ENCODE data around the gene BCL6B. TPM values are rescaled to one million over a fixed set of nuclear protein-coding genes. Genes with fewer than 3 reads are reported as not detected.

The BCL6B gene
- total RNA-seq, 1 experiment from 2014 or later: 11.4 TPM

- no peak overlapping the region for H3K27ac Mint-ChIP-seq
These were observed 4.5 kb downstream of the BCL6B start for GRCh38 chr17:7027335-7027734.

GRCh38 chr17:7029096-7029495 is 6.2 kb downstream of the BCL6B start:
- Mint-ChIP-seq H3K4me1 (peaks cover 8% of the 10 kb centered on the region; the same call in 1 of the 2 replicates), H3K36me3 (peaks cover 26% of the 10 kb centered on the region), H3K27ac (no peak overlapping the region), H3K9me3 (no peaks in the 10 kb centered on the region), H3K4me3 (no peak overlapping the region), H3K27me3 (ENCODE audit: low read depth) (peaks cover 21% of the 10 kb centered on the region)
- CTCF ChIA-PET: interaction anchor here (0.6 kb wide), 1 partner anchor 23 kb away, joined by 3 read pairs; no protein-coding TSS in a partner anchor
- POLR2A ChIA-PET: no interaction called here
- ATAC-seq: no peak
- no peak for TF ChIP-seq TEAD4 (CRISPR knock-in tag; IDR thresholded peaks at IDR 0.05)
- no peak for TF ChIP-seq ATF3 (CRISPR knock-in tag; conservative IDR thresholded peaks at IDR 0.05)
- TF ChIP-seq ERG (CRISPR knock-in tag; IDR thresholded peaks at IDR 0.05): no peak
- no peak for TF ChIP-seq RELA (CRISPR knock-in tag; IDR thresholded peaks at IDR 0.05; ENCODE audit: borderline replicate concordance)
- TF ChIP-seq GRHL2 (CRISPR knock-in tag; IDR thresholded peaks at IDR 0.05; ENCODE audit: insufficient replicate concordance, severe bottlenecking): no peak
- no peak for TF ChIP-seq ZNF232 (CRISPR knock-in tag; IDR thresholded peaks at IDR 0.05)
- TF ChIP-seq NR3C1 (CRISPR knock-in tag; conservative IDR thresholded peaks at IDR 0.05; ENCODE audit: low read depth): no peak
- no peak for TF ChIP-seq MXD4 (CRISPR knock-in tag; IDR thresholded peaks at IDR 0.05; ENCODE audit: borderline replicate concordance)
- TF ChIP-seq ETV6 (CRISPR knock-in tag; IDR thresholded peaks at IDR 0.05): no peak
- TF ChIP-seq HMGXB4 (CRISPR knock-in tag; IDR thresholded peaks at IDR 0.05): no peak
- no peak for TF ChIP-seq JAZF1 (CRISPR knock-in tag; IDR thresholded peaks at IDR 0.05)
- no peak for TF ChIP-seq FOXJ3 (CRISPR knock-in tag; IDR thresholded peaks at IDR 0.05; ENCODE audit: borderline replicate concordance)
- no peak for TF ChIP-seq ESRRA (CRISPR knock-in tag; IDR thresholded peaks at IDR 0.05; ENCODE audit: borderline replicate concordance)
- TF ChIP-seq NFE2L1 (CRISPR knock-in tag; IDR thresholded peaks at IDR 0.05): no peak
- no peak for TF ChIP-seq MLX (CRISPR knock-in tag; IDR thresholded peaks at IDR 0.05)
- DNase-seq (ENCODE audit: low spot score): no peak

More at GRCh38 chr17:7027335-7027734, 4.5 kb downstream of the BCL6B start:
- Mint-ChIP-seq H3K4me3 (no peak overlapping the region), H3K27me3 (ENCODE audit: low read depth) (peaks cover 31% of the 10 kb centered on the region), H3K36me3 (peaks cover 26% of the 10 kb centered on the region), H3K9me3 (no peaks in the 10 kb centered on the region), H3K4me1 (peaks cover 18% of the 10 kb centered on the region; the same call in 1 of the 2 replicates)
- POLR2A ChIA-PET: interaction anchor here (1.1 kb wide), 1 partner anchor 9 kb away, joined by 3 read pairs; the partner anchor contains the start of gene SLC16A13
- no peak for TF ChIP-seq KAT7 (CRISPR knock-in tag; IDR thresholded peaks at IDR 0.05; ENCODE audit: borderline replicate concordance)
- TF ChIP-seq CREB1 (CRISPR knock-in tag; IDR thresholded peaks at IDR 0.05): no peak
- no peak for TF ChIP-seq ZBTB21 (CRISPR knock-in tag; IDR thresholded peaks at IDR 0.05; ENCODE audit: borderline replicate concordance)
- no peak for TF ChIP-seq PREB (CRISPR knock-in tag; IDR thresholded peaks at IDR 0.05; ENCODE audit: borderline replicate concordance)
- no peak for TF ChIP-seq NR2C2 (CRISPR knock-in tag; IDR thresholded peaks at IDR 0.05)
- TF ChIP-seq MAX (CRISPR knock-in tag; IDR thresholded peaks at IDR 0.05): no peak
- no peak for TF ChIP-seq TEAD4 (CRISPR knock-in tag; IDR thresholded peaks at IDR 0.05)
- TF ChIP-seq ATF6 (CRISPR knock-in tag; IDR thresholded peaks at IDR 0.05): no peak
- TF ChIP-seq ZNF138 (CRISPR knock-in tag; conservative IDR thresholded peaks at IDR 0.05): no peak
- TF ChIP-seq SMAD4 (CRISPR knock-in tag; IDR thresholded peaks at IDR 0.05): no peak
- no peak for TF ChIP-seq SMAD3 (CRISPR knock-in tag; IDR thresholded peaks at IDR 0.05; ENCODE audit: borderline replicate concordance)
- ATAC-seq (no peak), DNase-seq (ENCODE audit: low spot score) (no peak)
- CTCF ChIA-PET: interaction anchor here (1.2 to 1.4 kb wide), 2 partner anchors 8 to 150 kb away, joined by 3 to 4 read pairs; partner anchors contain the start of gene SLC16A13

Measured in WTC11 (cell line).